ENCODE data around the gene ENDOD1. TPM values are rescaled to one million over a fixed set of nuclear protein-coding genes. Genes with fewer than 3 reads are reported as not detected.

The ENDOD1 gene
- total RNA-seq, 4 donors from 2014 or later: 18.2 to 59.1 (median 27.3) TPM

GRCh38 chr11:95076416-95076815, 13.2 kb upstream of the ENDOD1 start:
- ATAC-seq (ENCODE audit: low FRiP score): peak; percentile 53
- DNase-seq (ENCODE audit: low spot score): no peak
- no peak for TF ChIP-seq CTCF (IDR thresholded peaks at IDR 0.05)

GRCh38 chr11:95076981-95077380, 12.7 kb upstream of the ENDOD1 start:
- TF ChIP-seq CTCF (IDR thresholded peaks at IDR 0.05): no peak
- DNase-seq (ENCODE audit: low spot score): no peak
- no peak for ATAC-seq (ENCODE audit: low FRiP score)

GRCh38 chr11:95078526-95078925, 11.1 kb upstream of the ENDOD1 start:
- DNase-seq (ENCODE audit: low spot score): no peak
- peak; percentile 63 for ATAC-seq (ENCODE audit: low FRiP score)
- TF ChIP-seq CTCF (IDR thresholded peaks at IDR 0.05): no peak

GRCh38 chr11:95081010-95081409, 8.6 kb upstream of the ENDOD1 start:
- DNase-seq (ENCODE audit: low spot score) (no peak), ATAC-seq (ENCODE audit: low FRiP score) (no peak)
- no peak for TF ChIP-seq CTCF (IDR thresholded peaks at IDR 0.05)

GRCh38 chr11:95081412-95081811, 8.2 kb upstream of the ENDOD1 start:
- DNase-seq (ENCODE audit: low spot score): no peak
- no peak for ATAC-seq (ENCODE audit: low FRiP score)
- no peak for TF ChIP-seq CTCF (IDR thresholded peaks at IDR 0.05)

- no peak for TF ChIP-seq CTCF (IDR thresholded peaks at IDR 0.05)
- ATAC-seq (ENCODE audit: low FRiP score): no peak
- no peak for DNase-seq (ENCODE audit: low spot score)
Measured at GRCh38 chr11:95082576-95083001, 7.1 kb upstream of the ENDOD1 start.

GRCh38 chr11:95084509-95084908, 5.1 kb upstream of the ENDOD1 start:
- DNase-seq (ENCODE audit: low spot score) (no peak), ATAC-seq (ENCODE audit: low FRiP score) (peak; percentile 67)
- no peak for TF ChIP-seq CTCF (IDR thresholded peaks at IDR 0.05)
